Stimulated activated CD4-positive, alpha-beta T cell treated with anti-CD3 and anti-CD28 coated beads, Interleukin-2, amount 100 ng/mL, for 24 hours (primary cell): ENCODE measurements around the gene ATP8A2.

Source experiments
- DNase-seq, 2 donors: peaks; one replicate each; pipeline ENCODE4 v3.0.0-alpha.2; 2020

Gene ATP8A2

DNA sequence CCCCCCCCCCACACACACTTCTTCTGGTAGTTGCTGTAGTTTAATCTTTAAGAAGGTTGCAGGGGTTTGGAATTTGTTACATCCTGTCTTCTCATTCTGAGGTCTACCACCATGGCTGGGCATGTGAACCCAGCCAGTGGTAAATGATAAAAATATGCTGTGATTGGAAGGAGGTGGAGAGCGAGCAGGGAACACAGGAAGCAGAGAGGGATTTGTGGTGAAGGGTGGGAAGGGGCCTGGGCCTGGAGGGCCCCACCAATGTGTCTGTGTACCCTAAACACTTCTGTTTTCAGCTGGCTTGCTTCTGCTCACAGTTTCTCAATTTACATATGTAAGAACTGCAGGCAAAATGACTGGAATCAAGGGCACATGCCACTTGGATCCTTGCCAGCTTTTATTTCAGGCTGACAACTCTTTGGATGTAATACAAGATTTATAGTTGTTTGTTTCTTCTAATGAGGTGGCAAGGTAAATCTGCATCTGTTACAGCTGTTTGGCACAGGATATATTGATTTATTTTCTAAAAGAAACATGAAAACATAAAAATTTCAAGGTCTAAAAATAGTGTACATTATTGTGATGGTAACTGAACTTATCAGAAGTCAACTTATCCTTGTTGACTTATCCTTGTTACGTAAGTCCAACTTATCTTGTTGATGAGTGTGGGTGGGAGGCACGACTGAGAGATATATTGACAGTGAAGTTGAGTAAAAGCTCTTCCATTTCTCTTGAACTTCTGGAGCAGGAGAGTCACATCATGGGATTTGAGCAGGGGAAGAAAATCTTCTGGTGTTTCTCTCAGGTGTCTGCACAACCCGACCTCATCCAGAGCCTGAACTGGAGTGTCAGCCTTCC is 366.8 kb downstream of the ATP8A2 start:
- no peak for DNase-seq

- DNase-seq = no peak
Measured at GRCh38 chr13:25739376-25739775, 367.6 kb downstream of the ATP8A2 start.

GRCh38 chr13:25741796-25742195 is 370.0 kb downstream of the ATP8A2 start:
- DNase-seq = no peak

DNA sequence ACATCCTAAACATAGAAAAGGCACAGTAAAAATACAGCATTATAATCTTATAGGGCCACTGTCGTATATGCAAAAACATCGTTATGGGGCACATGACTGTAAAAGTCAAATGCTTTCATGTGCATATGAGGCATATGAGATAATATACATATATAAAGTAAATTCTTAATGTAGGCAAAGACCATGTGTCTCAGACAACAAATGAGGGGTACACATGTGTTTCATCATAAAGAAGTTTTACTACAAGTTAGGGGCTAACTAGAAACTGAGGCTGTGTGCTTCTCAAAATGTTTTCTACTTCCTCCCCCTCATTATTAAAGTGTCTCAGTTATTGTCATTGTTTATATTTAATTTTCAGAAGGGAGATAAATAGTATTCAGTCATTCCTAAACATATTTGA is 370.4 kb downstream of the ATP8A2 start:
- no peak for DNase-seq

DNA sequence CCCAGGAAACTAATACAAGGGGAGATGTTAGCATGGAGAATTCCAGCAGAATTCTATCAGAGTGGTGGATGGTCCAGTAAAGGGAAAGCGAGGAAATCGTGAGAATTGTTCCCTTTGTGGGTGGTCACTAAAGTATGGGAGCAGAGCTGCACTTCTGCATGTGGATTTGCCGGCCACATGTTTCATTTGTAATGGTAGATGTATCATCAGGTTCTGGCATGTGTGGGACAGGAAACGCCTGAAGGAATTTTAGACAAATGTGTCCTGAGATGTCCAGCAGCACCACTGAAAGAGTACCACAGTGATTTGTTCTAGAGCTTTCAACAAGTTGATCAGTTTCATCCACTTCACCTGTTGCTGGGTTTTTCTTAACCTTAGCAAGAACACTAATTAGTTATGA is 371.6 kb downstream of the ATP8A2 start:
- no peak for DNase-seq

- no peak for DNase-seq
Measured at GRCh38 chr13:25744178-25744577, 372.4 kb downstream of the ATP8A2 start.

- DNase-seq = no peak
Measured at GRCh38 chr13:25746131-25746530, 374.4 kb downstream of the ATP8A2 start.

DNA sequence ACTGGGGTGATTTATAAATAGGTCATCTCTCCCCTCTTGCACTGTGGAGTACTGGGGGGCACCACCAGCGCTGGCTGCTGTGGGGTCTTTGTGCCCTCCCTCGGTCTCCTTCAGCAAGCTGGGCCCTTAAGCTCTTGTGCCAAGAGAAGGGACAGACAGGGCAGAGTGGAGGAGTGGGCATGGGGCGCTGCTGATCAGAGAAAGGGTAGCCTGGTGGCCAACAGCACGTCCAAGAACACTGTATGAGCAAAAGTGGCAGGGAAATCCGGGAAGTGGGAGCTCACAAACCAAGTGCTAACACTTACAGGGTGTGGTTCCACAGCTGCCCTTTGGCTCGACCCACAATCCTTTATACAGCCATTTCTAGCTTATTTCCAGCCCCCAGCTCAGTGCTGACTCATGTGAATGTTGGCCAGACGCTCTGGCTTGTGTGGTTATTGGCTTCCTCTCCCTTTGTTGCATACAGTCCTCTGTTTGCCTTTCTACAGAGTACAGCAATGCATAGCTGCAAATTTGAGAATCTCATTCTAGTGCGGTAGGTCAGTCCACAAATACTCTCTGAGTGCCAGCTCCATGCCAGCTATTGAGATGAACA is 381.3 kb downstream of the ATP8A2 start:
- no peak for DNase-seq

- no peak for DNase-seq
Measured at GRCh38 chr13:25753976-25754375, 382.2 kb downstream of the ATP8A2 start.

GRCh38 chr13:25756251-25756650 is 384.5 kb downstream of the ATP8A2 start:
- no peak for DNase-seq

- DNase-seq = no peak
Measured at GRCh38 chr13:25756912-25757311, 385.1 kb downstream of the ATP8A2 start.

DNA sequence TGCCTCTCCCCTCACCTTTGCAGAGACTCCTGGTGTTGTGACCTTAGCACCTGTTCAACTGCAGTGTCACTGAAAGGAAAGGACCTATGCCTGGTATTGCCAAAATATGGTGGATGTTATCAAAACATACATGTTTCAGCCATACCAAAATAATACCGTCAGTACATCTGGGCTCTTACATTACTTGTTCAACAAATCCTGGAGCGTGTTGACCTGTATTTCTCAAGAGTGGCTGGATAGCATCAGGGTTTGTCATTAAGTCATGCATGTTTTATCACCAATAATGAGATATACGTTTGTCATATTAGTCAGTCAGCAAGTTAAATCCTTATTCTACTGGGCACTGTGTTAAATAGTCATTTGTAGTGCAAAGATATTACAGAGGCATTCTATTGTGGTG is 389.3 kb downstream of the ATP8A2 start:
- DNase-seq = no peak

DNA sequence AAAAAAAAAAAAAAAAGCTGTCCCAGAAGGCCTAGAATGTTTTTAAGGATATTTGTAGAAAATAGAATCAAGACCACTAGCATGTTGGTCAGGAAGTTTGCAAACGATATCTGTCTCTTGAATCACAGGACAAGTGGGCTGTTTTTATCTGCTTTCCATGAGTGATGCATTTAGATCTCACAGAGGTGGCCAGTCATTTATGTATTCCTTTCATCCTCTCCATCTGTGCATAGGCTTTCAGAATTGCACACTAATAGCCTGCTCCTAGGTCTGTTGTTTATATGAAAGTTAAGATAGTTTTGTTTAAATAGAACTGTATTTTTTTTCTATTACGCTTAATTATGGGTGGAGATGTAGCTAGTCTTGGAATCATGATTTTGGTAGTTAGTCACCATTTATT is 390.5 kb downstream of the ATP8A2 start:
- DNase-seq = no peak

DNA sequence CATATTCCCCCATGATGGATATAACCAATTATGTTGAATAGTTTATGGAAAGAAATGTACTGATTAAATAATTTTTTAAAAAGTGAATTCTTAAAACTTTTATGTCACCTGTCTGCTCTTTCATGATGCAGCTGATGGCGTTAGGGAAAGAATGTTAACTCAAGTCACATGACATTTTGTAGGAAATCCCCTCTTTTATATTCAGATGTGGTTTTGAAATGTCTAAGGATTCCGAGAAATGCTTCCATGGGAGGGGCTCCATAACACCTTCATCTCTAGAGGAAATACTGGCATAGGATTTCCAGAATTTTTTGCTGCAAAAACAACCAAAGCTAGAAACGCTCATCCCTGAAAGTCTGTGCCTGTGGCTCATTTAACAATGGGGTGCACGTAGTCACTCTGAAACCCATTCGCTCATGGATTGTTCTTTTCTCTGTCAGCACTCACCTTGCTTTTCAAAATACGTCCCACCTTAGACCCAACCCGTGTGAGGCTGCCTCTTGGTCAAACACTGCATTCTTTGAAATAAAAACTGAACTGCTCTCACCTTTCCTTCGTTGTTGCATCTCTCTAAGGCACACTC is 391.1 kb downstream of the ATP8A2 start:
- no peak for DNase-seq

- no peak for DNase-seq
Measured at GRCh38 chr13:25764378-25764777, 392.6 kb downstream of the ATP8A2 start.

GRCh38 chr13:25765266-25765665 is 393.5 kb downstream of the ATP8A2 start:
- DNase-seq = no peak

DNA sequence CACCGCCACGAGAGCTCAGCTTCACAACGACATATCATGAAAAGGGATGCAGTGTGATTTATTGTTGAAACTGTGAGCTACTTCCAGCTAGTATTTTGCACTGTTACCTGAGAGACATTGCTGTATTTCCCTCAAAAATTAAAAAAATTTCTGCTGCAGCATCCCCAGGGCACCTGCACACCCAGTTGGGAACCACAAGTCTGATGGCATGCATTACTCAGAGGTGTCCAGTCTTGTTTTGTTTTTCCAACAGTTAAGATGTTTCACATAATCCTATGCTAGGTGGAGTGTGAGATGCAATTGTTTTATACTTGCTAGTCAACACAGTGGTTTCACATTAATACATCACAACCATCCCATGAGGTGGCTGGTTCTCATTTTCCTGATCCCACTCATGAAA is 394.8 kb downstream of the ATP8A2 start:
- DNase-seq = no peak

DNA sequence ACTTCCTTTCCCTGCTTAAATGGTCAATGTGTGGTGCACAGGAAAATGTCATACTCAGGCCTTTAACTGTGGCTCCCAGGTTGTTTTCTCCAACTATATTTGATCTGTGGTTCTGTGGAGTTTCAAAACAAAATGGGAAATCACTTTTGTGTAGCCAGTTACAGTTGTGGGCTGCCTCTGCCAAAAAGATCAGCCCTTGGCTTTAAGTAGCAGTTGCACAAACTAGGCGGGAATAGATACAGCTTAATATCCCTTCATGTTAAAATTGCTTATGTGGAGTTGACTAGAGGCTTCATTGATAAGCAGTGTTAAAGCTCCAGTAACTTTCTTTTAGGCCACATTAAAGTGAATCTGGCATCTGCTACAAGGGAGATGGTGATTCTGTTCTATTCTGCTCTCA is 395.2 kb downstream of the ATP8A2 start:
- no peak for DNase-seq

DNA sequence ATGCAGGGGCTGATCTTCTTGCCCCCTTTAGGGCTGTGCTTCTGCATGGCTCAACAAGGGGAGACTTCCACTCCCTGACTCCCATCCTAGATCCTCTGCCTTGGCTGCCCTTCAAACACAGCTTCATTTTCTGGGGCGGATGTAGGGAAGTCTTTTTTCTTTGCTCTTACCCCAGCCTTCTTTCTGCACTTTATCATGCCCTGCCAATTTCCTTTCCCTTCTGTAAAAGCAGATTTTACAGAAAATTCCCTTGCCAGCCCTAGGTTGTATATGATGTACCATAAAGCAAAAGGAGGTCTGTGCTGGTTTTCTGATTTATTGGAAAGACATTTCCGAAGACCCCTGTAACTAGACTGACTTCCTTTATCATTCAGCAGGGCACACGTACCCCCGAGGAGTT is 396.6 kb downstream of the ATP8A2 start:
- no peak for DNase-seq

GRCh38 chr13:25768838-25769237 is 397.1 kb downstream of the ATP8A2 start:
- no peak for DNase-seq

- DNase-seq = no peak
Measured at GRCh38 chr13:25770601-25771000, 398.8 kb downstream of the ATP8A2 start.

- no peak for DNase-seq
Measured at GRCh38 chr13:25771202-25771601, 399.4 kb downstream of the ATP8A2 start.

GRCh38 chr13:25771641-25772478 is 400.1 kb downstream of the ATP8A2 start:
- DNase-seq = no peak
